GM12892 (cell line): ENCODE measurements around the gene CRB2.

Source experiments
- DNase-seq: peaks from one replicate; pipeline ENCODE4 v3.0.0; 2011; ENCODE audit not compliant: insufficient read length
- FAIRE-seq: peaks from 2 replicates; lab custom pipeline; 2011; peaks lifted over from hg19 to GRCh38; lab: Jason Lieb, UNC
- POLR2A ChIP-seq: IDR thresholded peaks from 2 replicates; pipeline ENCODE4 v1.6.1; 2011; ENCODE audit warnings: low read depth, low read length, control low read depth
- POLR2AphosphoS5 ChIP-seq: IDR thresholded peaks from 2 replicates; pipeline ENCODE4 v1.6.1; 2011; ENCODE audit warnings: low read depth, low read length, control low read depth
- TAF1 ChIP-seq: IDR thresholded peaks from 2 replicates; pipeline ENCODE4 v1.6.1; 2011; ENCODE audit warnings: low read depth, mild to moderate bottlenecking, control low read depth, low read length, borderline replicate concordance

CRB2 gene

DNA sequence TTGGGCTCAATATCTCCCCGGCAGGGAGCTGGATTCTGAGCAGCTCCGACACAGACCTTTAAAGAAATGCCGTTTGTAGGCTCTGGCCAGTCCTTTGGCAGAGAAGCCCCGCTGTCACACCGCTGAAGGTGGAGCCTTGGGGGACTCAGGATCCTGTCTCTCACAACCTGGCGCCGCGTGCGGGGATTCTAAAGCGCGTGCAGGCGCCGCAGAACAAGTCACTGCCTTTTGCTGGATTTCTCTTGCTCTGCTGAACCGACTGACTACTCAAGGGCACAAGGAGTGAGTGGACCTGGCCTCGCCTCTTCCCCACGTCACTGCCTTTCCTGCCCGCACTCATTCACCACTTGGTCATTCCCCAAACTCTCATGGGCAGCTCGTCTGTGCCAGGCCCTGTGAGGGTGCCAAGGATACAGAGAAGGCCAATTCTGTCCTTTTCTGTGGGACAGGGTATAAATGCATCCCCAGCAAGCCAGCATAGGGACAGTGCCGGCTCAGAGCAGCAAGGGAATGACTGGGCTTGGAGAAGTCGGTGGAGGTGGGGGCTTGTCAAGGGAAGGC is 69.3 kb downstream of the CRB2 start:
- DNase-seq (no peak), FAIRE-seq (no peak)
- no peak for TF ChIP-seq POLR2AphosphoS5
- no peak for TF ChIP-seq TAF1
- TF ChIP-seq POLR2A = no peak

DNA sequence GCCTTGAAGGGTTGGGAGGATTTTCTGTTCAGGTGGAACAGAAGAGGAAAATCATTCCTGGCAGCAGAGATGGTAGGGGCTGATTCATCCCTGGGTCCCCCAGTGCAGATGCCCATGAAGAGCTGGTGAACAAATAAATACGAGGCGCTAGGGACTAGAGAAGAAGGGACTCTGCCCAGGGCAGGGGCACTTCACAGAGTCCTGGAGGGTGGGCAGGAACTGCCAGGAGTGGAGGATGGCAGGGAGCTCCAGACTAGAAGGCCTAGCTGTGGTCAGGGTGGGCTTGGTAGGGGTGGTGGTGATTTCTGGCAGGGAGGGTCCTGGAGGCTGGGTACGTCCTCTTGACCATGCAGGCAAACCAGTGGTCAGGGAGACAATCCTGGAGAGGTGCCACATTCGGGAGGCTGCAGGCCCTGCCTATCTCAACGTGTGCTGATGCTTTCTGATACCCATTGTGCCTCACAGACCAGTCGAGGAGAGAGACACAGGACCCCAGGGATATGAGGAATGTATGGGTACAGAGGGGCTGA is 69.9 kb downstream of the CRB2 start:
- DNase-seq (no peak), FAIRE-seq (no peak)
- no peak for TF ChIP-seq POLR2AphosphoS5
- no peak for TF ChIP-seq POLR2A
- no peak for TF ChIP-seq TAF1

- FAIRE-seq (peak; percentile 44), DNase-seq (no peak)
- TF ChIP-seq POLR2AphosphoS5 (no peak), TAF1 (no peak), POLR2A (no peak)
Observed at GRCh38 chr9:123426406-123426805, 70.4 kb downstream of the CRB2 start.
